GM12878 (cell line): ENCODE measurements around the gene SRGAP1.

Experiments
- CTCF ChIP-seq, 3 experiments: IDR thresholded peaks in 2 of 3; conservative IDR thresholded peaks in 1 of 3; 2 replicates each; pipeline ENCODE4 v1.5.1; 2011; ENCODE audit warnings: low read depth in 3 of 3, low read length in 3 of 3, mild to moderate bottlenecking in 3 of 3, control low read depth in 2 of 3, moderate library complexity in 2 of 3, inconsistent platforms in 1 of 3, mixed read lengths in 1 of 3; ENCODE audit not compliant: control insufficient read depth in 2 of 3, insufficient read depth in 1 of 3; ENCODE audit errors: extremely low read depth in 1 of 3
- USF1 ChIP-seq: IDR thresholded peaks from 2 replicates; pipeline ENCODE4 v1.6.1; 2011; ENCODE audit warnings: borderline replicate concordance, low read depth, mild to moderate bottlenecking, moderate library complexity, mixed read lengths, low read length; ENCODE audit not compliant: insufficient read depth; ENCODE audit errors: extremely low read length

GRCh38 chr12:63921157-63921556, 76.7 kb downstream of the SRGAP1 start:
- TF ChIP-seq USF1 = no peak
- no peak for TF ChIP-seq CTCF (IDR thresholded peaks at IDR 0.05 in 2 of 3, conservative IDR thresholded peaks at IDR 0.05 in 1 of 3; ENCODE audit: control insufficient read depth in 2 of 3, extremely low read depth in 1 of 3, insufficient read depth in 1 of 3, low read depth in 3 of 3, low read length in 3 of 3)
